NCI-H2029 treated with DMSO at 0.1 percent for 48 hours (cell line): Measurements from ENCODE around the gene SEMA6C.

Experiments used
- DNase-seq: peaks from one replicate; lab custom pipeline; 2025; lab: John Stamatoyannopoulos, UW

The SEMA6C gene

GRCh38 chr1:151159373-151159772 is 12.9 kb upstream of the SEMA6C start:
- no peak for DNase-seq

- DNase-seq = no peak
These were observed 12.4 kb upstream of the SEMA6C start for GRCh38 chr1:151158751-151159251.

- no peak for DNase-seq
These were observed 11.9 kb upstream of the SEMA6C start for GRCh38 chr1:151158326-151158725.

GRCh38 chr1:151157067-151157531 is 10.7 kb upstream of the SEMA6C start:
- DNase-seq = no peak

GRCh38 chr1:151156515-151156819 is 10.0 kb upstream of the SEMA6C start, which contains the start of gene TNFAIP8L2:
Gene TNFAIP8L2, plus strand, starts transcription at chr1:151156649. Its CDS starts 2,049 bp downstream, at chr1:151158698.
- DNase-seq = no peak

- DNase-seq = no peak
These were observed 1.2 kb upstream of the SEMA6C start for GRCh38 chr1:151147665-151148064.

- no peak for DNase-seq
These were observed 687 bp upstream of the SEMA6C start for GRCh38 chr1:151147132-151147503.

GRCh38 chr1:151146072-151146411 is 389 bp downstream of the SEMA6C start:
- no peak for DNase-seq

- DNase-seq = no peak
These were observed 943 bp downstream of the SEMA6C start for GRCh38 chr1:151145304-151146071.

GRCh38 chr1:151144474-151145303 is 1.7 kb downstream of the SEMA6C start:
- no peak for DNase-seq

GRCh38 chr1:151143986-151144385 is 2.4 kb downstream of the SEMA6C start:
- DNase-seq = no peak

- DNase-seq = no peak
These were observed 3.4 kb downstream of the SEMA6C start for GRCh38 chr1:151143057-151143435.

- no peak for DNase-seq
These were observed 3.9 kb downstream of the SEMA6C start for GRCh38 chr1:151142411-151143056.

GRCh38 chr1:151137789-151138188 is 8.6 kb downstream of the SEMA6C start:
- no peak for DNase-seq

GRCh38 chr1:151135433-151136385 is 10.7 kb downstream of the SEMA6C start:
- no peak for DNase-seq

GRCh38 chr1:151134991-151135390 is 11.4 kb downstream of the SEMA6C start:
- DNase-seq = no peak

- DNase-seq = no peak
These were observed 12.0 kb downstream of the SEMA6C start for GRCh38 chr1:151134396-151134795.

- DNase-seq = no peak
These were observed 13.2 kb downstream of the SEMA6C start for GRCh38 chr1:151133018-151133806.

GRCh38 chr1:151132335-151133017 is 14.0 kb downstream of the SEMA6C start:
- no peak for DNase-seq

- DNase-seq = no peak
These were observed 14.6 kb downstream of the SEMA6C start for GRCh38 chr1:151131701-151132334.
